ENCODE results near the gene UBXN1. TPM values are rescaled to one million over a fixed set of nuclear protein-coding genes. Genes with fewer than 3 reads are reported as not detected.
A peak's percentile ranks its signal among the peaks of the same experiment; 100 is the strongest.

UBXN1 gene
- total RNA-seq, 4 donors from 2014 or later, result 140 to 205 (median 162) TPM

GRCh38 chr11:62726915-62727164 lies 48.0 kb upstream of the UBXN1 start:
- peaks cover 3 to 29% (median 23%) of the 10 kb centered on the region in 3 donors for H3K36me3 ChIP-seq
- H3K27ac ChIP-seq, result peak overlapping the region; percentile 77 to 97 (median 90)
- no peaks in the 10 kb centered on the region for H3K9me3 ChIP-seq
- WGBS, 2 donors, result 0 to 1% methylated on average over 6 to 23 of the region's 37 CpGs
- H3K27me3 ChIP-seq, result no peaks in the 10 kb centered on the region
- H3K4me3 ChIP-seq, result peak overlapping the region; percentile 66 to 96 (median 90)
- DNase-seq (ENCODE audit: low spot score in 2 of 2), result no peak
- TF ChIP-seq POLR2A (IDR thresholded peaks at IDR 0.05) (no peak), EP300 (IDR thresholded peaks at IDR 0.05) (no peak)
- TF ChIP-seq, protein P1, sequence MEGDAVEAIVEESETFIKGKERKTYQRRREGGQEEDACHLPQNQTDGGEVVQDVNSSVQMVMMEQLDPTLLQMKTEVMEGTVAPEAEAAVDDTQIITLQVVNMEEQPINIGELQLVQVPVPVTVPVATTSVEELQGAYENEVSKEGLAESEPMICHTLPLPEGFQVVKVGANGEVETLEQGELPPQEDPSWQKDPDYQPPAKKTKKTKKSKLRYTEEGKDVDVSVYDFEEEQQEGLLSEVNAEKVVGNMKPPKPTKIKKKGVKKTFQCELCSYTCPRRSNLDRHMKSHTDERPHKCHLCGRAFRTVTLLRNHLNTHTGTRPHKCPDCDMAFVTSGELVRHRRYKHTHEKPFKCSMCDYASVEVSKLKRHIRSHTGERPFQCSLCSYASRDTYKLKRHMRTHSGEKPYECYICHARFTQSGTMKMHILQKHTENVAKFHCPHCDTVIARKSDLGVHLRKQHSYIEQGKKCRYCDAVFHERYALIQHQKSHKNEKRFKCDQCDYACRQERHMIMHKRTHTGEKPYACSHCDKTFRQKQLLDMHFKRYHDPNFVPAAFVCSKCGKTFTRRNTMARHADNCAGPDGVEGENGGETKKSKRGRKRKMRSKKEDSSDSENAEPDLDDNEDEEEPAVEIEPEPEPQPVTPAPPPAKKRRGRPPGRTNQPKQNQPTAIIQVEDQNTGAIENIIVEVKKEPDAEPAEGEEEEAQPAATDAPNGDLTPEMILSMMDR (IDR thresholded peaks at IDR 0.05), result no peak
- H3K4me1 ChIP-seq, result peaks cover 0 to 64% (median 48%) of the 10 kb centered on the region in 4 donors

GRCh38 chr11:62726156-62726914 lies 47.5 kb upstream of the UBXN1 start:
- TF ChIP-seq, protein P1 (IDR thresholded peaks at IDR 0.05), result no peak
- TF ChIP-seq POLR2A (IDR thresholded peaks at IDR 0.05) (no peak), EP300 (IDR thresholded peaks at IDR 0.05) (no peak)
- no peak for DNase-seq (ENCODE audit: low spot score in 2 of 2)
- peaks cover 3 to 30% (median 26%) of the 10 kb centered on the region in 3 donors for H3K36me3 ChIP-seq

DNA sequence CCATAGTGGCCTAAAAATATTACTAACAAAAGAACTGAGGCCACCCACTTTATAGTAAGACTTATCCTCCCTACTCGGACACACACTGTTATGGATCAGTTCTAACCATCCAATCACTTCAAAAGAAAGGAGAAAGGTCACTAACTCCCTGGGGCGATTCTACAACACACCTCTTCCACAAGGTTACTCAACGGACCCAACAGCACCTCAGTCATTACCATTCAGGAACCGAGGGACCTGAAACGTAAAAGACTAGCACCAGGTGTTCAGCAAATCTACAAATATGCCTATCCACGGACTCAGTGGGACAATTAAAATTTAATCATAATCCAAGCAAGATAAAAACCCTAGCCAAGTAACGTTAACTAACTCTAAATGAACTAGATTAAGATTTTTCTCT lies 46.8 kb upstream of the UBXN1 start:
- no peak for DNase-seq (ENCODE audit: low spot score in 2 of 2)
- peaks cover 0 to 53% (median 42%) of the 10 kb centered on the region in 4 donors for H3K4me1 ChIP-seq
- H3K27me3 ChIP-seq, result no peaks in the 10 kb centered on the region
- 0 to 1% methylated on average over 7 of the region's 7 CpGs for WGBS, 2 donors
- H3K36me3 ChIP-seq, result peaks cover 3 to 32% (median 32%) of the 10 kb centered on the region in 3 donors
- no peak for TF ChIP-seq EP300 (IDR thresholded peaks at IDR 0.05)
- no peak for TF ChIP-seq POLR2A (IDR thresholded peaks at IDR 0.05)
- TF ChIP-seq, protein P1 (IDR thresholded peaks at IDR 0.05), result no peak
- H3K9me3 ChIP-seq, result no peaks in the 10 kb centered on the region
- H3K4me3 ChIP-seq, result peak overlapping the region; percentile 66 to 96 (median 90)
- H3K27ac ChIP-seq, result peak overlapping the region in 3 of 4 donors; percentile 90 to 97 (median 91)

More at GRCh38 chr11:62726156-62726914, 47.5 kb upstream of the UBXN1 start:
- H3K27me3 ChIP-seq, result no peaks in the 10 kb centered on the region
- H3K27ac ChIP-seq, result peak overlapping the region; percentile 77 to 97 (median 90)
- peaks cover 0 to 60% (median 46%) of the 10 kb centered on the region in 4 donors for H3K4me1 ChIP-seq
- 0 to 1% methylated on average over 39 to 51 of the region's 51 CpGs for WGBS, 2 donors
- H3K9me3 ChIP-seq, result no peaks in the 10 kb centered on the region
- peak overlapping the region; percentile 66 to 96 (median 90) for H3K4me3 ChIP-seq

DNA sequence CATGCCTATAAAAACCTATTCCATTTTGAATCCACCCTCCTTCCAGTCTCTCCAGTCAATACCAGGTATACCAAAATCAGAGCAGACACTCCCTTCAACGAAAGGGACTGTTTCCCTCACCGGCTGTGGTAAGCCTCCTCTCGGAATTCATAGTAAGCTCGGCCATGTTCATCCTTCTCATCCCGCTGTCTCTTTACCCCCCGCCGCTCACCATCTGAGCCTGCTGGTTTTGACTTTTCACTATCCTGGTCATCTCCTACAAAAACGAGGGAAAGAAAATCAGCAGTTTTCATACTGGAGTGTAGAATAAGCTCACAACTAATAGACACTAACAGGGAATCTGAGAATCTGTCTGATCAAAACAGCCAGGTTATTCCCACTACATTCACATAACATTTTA lies 45.3 kb upstream of the UBXN1 start:
- Histone ChIP-seq H3K36me3 (peaks cover 6 to 47% (median 47%) of the 10 kb centered on the region in 3 donors), H3K9me3 (no peaks in the 10 kb centered on the region), H3K4me3 (peak overlapping the region in 3 of 4 donors; percentile 8 to 96 (median 16)), H3K27me3 (no peaks in the 10 kb centered on the region), H3K4me1 (peaks cover 0 to 48% (median 28%) of the 10 kb centered on the region in 4 donors), H3K27ac (peak overlapping the region in 2 of 4 donors; percentile 4 to 97)
- TF ChIP-seq POLR2A (IDR thresholded peaks at IDR 0.05) (no peak), EP300 (IDR thresholded peaks at IDR 0.05) (no peak)
- TF ChIP-seq, protein P1 (IDR thresholded peaks at IDR 0.05), result no peak
- no peak for DNase-seq (ENCODE audit: low spot score in 2 of 2)
- WGBS, 2 donors, result 37 to 40% methylated on average over 8 of the region's 8 CpGs

DNA sequence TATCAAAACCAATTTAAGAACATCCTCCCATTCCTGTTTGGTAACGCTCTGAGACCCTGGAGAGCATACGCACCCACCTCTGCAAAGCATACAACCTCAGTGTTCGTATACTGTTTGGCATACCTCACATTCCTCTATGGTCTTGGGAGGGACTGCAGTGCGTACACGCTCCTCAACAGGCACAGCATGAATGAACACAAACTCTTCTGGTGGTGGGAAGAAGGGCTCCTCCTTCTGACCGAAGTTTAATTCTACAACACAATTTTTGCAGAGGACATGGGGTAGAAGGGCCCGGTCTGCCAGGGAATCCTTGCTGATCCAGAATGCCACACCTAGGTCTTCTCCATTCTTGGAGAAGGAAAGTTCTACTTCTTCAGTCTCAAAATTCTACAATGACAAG lies 43.1 kb upstream of the UBXN1 start:
- Histone ChIP-seq H3K9me3 (no peaks in the 10 kb centered on the region), H3K27me3 (no peaks in the 10 kb centered on the region), H3K4me3 (no peak overlapping the region), H3K27ac (no peak overlapping the region), H3K36me3 (peaks cover 13 to 69% (median 62%) of the 10 kb centered on the region in 3 donors), H3K4me1 (peaks cover 0 to 56% (median 26%) of the 10 kb centered on the region in 4 donors)
- WGBS, 2 donors, result 52 to 64% methylated on average over 7 of the region's 7 CpGs
- TF ChIP-seq, protein P1 (IDR thresholded peaks at IDR 0.05), result no peak
- TF ChIP-seq EP300 (IDR thresholded peaks at IDR 0.05) (no peak), POLR2A (IDR thresholded peaks at IDR 0.05) (no peak)
- DNase-seq (ENCODE audit: low spot score in 2 of 2), result no peak

Measured in tibial nerve (tissue), 4 donors.